ENCODE measurements around the gene SLC45A1.

The SLC45A1 gene

GRCh38 chr1:8314346-8315280 lies 3.3 kb upstream of the SLC45A1 start:
- DNase-seq (ENCODE audit: low read depth, low spot score) = peak; percentile 79
- H3K4me3 ChIP-seq (ENCODE audit: low read depth, low read length) = no peak overlapping the region
- in situ Hi-C loops (cut with HindIII; ENCODE audit: low sequenced_read_pairs) = loop anchor here (25.0 kb wide), 1 partner anchor 302 kb away; no protein-coding TSS in a partner anchor
- TF ChIP-seq, protein P1, sequence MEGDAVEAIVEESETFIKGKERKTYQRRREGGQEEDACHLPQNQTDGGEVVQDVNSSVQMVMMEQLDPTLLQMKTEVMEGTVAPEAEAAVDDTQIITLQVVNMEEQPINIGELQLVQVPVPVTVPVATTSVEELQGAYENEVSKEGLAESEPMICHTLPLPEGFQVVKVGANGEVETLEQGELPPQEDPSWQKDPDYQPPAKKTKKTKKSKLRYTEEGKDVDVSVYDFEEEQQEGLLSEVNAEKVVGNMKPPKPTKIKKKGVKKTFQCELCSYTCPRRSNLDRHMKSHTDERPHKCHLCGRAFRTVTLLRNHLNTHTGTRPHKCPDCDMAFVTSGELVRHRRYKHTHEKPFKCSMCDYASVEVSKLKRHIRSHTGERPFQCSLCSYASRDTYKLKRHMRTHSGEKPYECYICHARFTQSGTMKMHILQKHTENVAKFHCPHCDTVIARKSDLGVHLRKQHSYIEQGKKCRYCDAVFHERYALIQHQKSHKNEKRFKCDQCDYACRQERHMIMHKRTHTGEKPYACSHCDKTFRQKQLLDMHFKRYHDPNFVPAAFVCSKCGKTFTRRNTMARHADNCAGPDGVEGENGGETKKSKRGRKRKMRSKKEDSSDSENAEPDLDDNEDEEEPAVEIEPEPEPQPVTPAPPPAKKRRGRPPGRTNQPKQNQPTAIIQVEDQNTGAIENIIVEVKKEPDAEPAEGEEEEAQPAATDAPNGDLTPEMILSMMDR (IDR thresholded peaks at IDR 0.05; ENCODE audit: low read depth, low read length) = peak; percentile 94

- no peak for DNase-seq (ENCODE audit: low read depth, low spot score)
- TF ChIP-seq, protein P1 (IDR thresholded peaks at IDR 0.05; ENCODE audit: low read depth, low read length) = no peak
- no peak overlapping the region for H3K4me3 ChIP-seq (ENCODE audit: low read depth, low read length)
- in situ Hi-C loops (cut with HindIII; ENCODE audit: low sequenced_read_pairs) = loop anchor here (25.0 kb wide), 1 partner anchor 304 kb away; no protein-coding TSS in a partner anchor
These were observed 2.1 kb upstream of the SLC45A1 start for GRCh38 chr1:8315573-8316475.

GRCh38 chr1:8318436-8318835 lies 522 bp downstream of the SLC45A1 start:
- DNase-seq (ENCODE audit: low read depth, low spot score) = no peak
- TF ChIP-seq, protein P1 (IDR thresholded peaks at IDR 0.05; ENCODE audit: low read depth, low read length) = no peak
- in situ Hi-C loops (cut with HindIII; ENCODE audit: low sequenced_read_pairs) = loop anchor here (25.0 kb wide), 1 partner anchor 306 kb away; no protein-coding TSS in a partner anchor
- H3K4me3 ChIP-seq (ENCODE audit: low read depth, low read length) = peak overlapping the region; percentile 54

GRCh38 chr1:8321612-8322011 lies 3.7 kb downstream of the SLC45A1 start:
- no peak overlapping the region for H3K4me3 ChIP-seq (ENCODE audit: low read depth, low read length)
- DNase-seq (ENCODE audit: low read depth, low spot score) = no peak
- in situ Hi-C loops (cut with HindIII; ENCODE audit: low sequenced_read_pairs) = loop anchor here (25.0 kb wide), 1 partner anchor 309 kb away; no protein-coding TSS in a partner anchor
- TF ChIP-seq, protein P1 (IDR thresholded peaks at IDR 0.05; ENCODE audit: low read depth, low read length) = no peak

- TF ChIP-seq, protein P1 (IDR thresholded peaks at IDR 0.05; ENCODE audit: low read depth, low read length) = no peak
- in situ Hi-C loops (cut with HindIII; ENCODE audit: low sequenced_read_pairs) = loop anchor here (25.0 kb wide), 1 partner anchor 311 kb away; no protein-coding TSS in a partner anchor
These were observed 5.8 kb downstream of the SLC45A1 start for GRCh38 chr1:8323706-8324105.

More at GRCh38 chr1:8323706-8324105, 5.8 kb downstream of the SLC45A1 start:
- DNase-seq (ENCODE audit: low read depth, low spot score) = no peak
- no peak overlapping the region for H3K4me3 ChIP-seq (ENCODE audit: low read depth, low read length)
